HEK293T (cell line): Measurements from ENCODE around the gene MYPOP.

Experiments
- ARNT ChIP-seq: fragments of 450-650 bp; IDR thresholded peaks from 2 replicates; pipeline ENCODE4 v1.6.1; 2017; ENCODE audit warnings: mild to moderate bottlenecking
- BHLHE40 ChIP-seq: fragments of 450-650 bp; IDR thresholded peaks from 2 replicates; pipeline ENCODE4 v1.6.1; 2016; ENCODE audit warnings: mild to moderate bottlenecking, moderate library complexity, borderline replicate concordance
- ELF4 ChIP-seq: fragments of 450-650 bp; IDR thresholded peaks from 2 replicates; pipeline ENCODE4 v1.6.1; 2017; ENCODE audit warnings: antibody characterized with exemption
- FOXA1 ChIP-seq: fragments of 450-650 bp; IDR thresholded peaks from 2 replicates; pipeline ENCODE4 v1.6.1; 2016; ENCODE audit warnings: mild to moderate bottlenecking
- FOXM1 ChIP-seq: fragments of 450-650 bp; IDR thresholded peaks from 2 replicates; pipeline ENCODE4 v1.6.1; 2017; ENCODE audit warnings: mild to moderate bottlenecking, borderline replicate concordance
- L3MBTL2 ChIP-seq: fragments of 450-650 bp; conservative IDR thresholded peaks from 2 replicates; pipeline ENCODE4 v1.6.1; 2016; ENCODE audit warnings: mild to moderate bottlenecking
- PKNOX1 ChIP-seq: fragments of 450-650 bp; IDR thresholded peaks from 2 replicates; pipeline ENCODE4 v1.6.1; 2016
- SP1 ChIP-seq: fragments of 450-650 bp; IDR thresholded peaks from 2 replicates; pipeline ENCODE4 v1.6.1; 2017
- TARDBP ChIP-seq: fragments of 450-650 bp; IDR thresholded peaks from 2 replicates; pipeline ENCODE4 v1.6.1; 2016
- ZNF384 ChIP-seq: fragments of 450-650 bp; IDR thresholded peaks from 2 replicates; pipeline ENCODE4 v1.6.1; 2016

GRCh38 chr19:45900738-45901431 is 1.5 kb downstream of the MYPOP start:
- TF ChIP-seq SP1 (no peak), FOXA1 (no peak), TARDBP (no peak), L3MBTL2 (no peak), ELF4 (no peak), PKNOX1 (no peak), ZNF384 (no peak), ARNT (no peak), BHLHE40 (no peak), FOXM1 (no peak)
